HepG2 (cell line): ENCODE results near the gene CCDC142. TPM values are rescaled to one million over a fixed set of nuclear protein-coding genes. Genes with fewer than 3 reads are reported as not detected.

ENCODE experiments used
- ARNT ChIP-seq: fragments of 450-650 bp; IDR thresholded peaks from 2 replicates; pipeline ENCODE4 v1.6.1; 2017
- CSRNP2 ChIP-seq: sonication (generic); formaldehyde crosslinking; conservative IDR thresholded peaks from 2 replicates; pipeline ENCODE4 v1.8.0; 2022; ENCODE audit warnings: low read depth, missing genetic modification reagents
- HMG20B ChIP-seq: conservative IDR thresholded peaks from 2 replicates; pipeline ENCODE4 v1.6.1; 2016; ENCODE audit warnings: missing genetic modification reagents, missing compliant biosample characterization
- KDM5A ChIP-seq: fragments of 200-600 bp; sonication (generic); IDR thresholded peaks from 2 replicates; pipeline ENCODE4 v1.7.0; 2018; ENCODE audit warnings: antibody characterized with exemption, mild to moderate bottlenecking, low read length, borderline replicate concordance
- NCOR1 ChIP-seq: fragments of 200-600 bp; sonication (generic); IDR thresholded peaks from 2 replicates; pipeline ENCODE4 v1.7.0; 2017; ENCODE audit warnings: antibody characterized with exemption, low read length, borderline replicate concordance
- NONO ChIP-seq, 2 experiments: fragments of 450-650 bp in 1 of 2; sonication (generic) in 1 of 2; formaldehyde crosslinking in 1 of 2; IDR thresholded peaks in 1 of 2; conservative IDR thresholded peaks in 1 of 2; 2 replicates each; pipeline versions ENCODE4 v1.6.1 to v1.8.0; 2017 to 2022; ENCODE audit warnings: mild to moderate bottlenecking in 1 of 2, missing genetic modification reagents in 1 of 2, moderate library complexity in 1 of 2
- SP140L ChIP-seq: sonication (generic); formaldehyde crosslinking; IDR thresholded peaks from 2 replicates; pipeline ENCODE4 v1.4.0; 2020; ENCODE audit warnings: missing genetic modification reagents, borderline replicate concordance
- ZBTB40 ChIP-seq, 2 experiments: fragments of 450-650 bp in 1 of 2; sonication (generic) in 1 of 2; formaldehyde crosslinking in 1 of 2; IDR thresholded peaks; 2 replicates each; pipeline versions ENCODE4 v1.6.1 to v1.8.0; 2016 to 2022; ENCODE audit warnings: antibody characterized with exemption in 1 of 2, mild to moderate bottlenecking in 1 of 2, missing genetic modification reagents in 1 of 2
- ZBTB7B ChIP-seq: sonication (generic); formaldehyde crosslinking; IDR thresholded peaks from 2 replicates; pipeline ENCODE4 v1.4.0; 2020; ENCODE audit warnings: missing genetic modification reagents
- ZNF354B ChIP-seq: sonication (generic); formaldehyde crosslinking; IDR thresholded peaks from 2 replicates; pipeline ENCODE4 v1.8.0; 2022; ENCODE audit warnings: mild to moderate bottlenecking, missing genetic modification reagents
- ZNF552 ChIP-seq: sonication (generic); formaldehyde crosslinking; IDR thresholded peaks from 2 replicates; pipeline ENCODE4 v1.9.0; 2022; ENCODE audit warnings: missing genetic modification reagents, mild to moderate bottlenecking, borderline replicate concordance
- ZNF768 ChIP-seq: sonication (generic); formaldehyde crosslinking; IDR thresholded peaks from 2 replicates; pipeline ENCODE4 v1.4.0; 2020; ENCODE audit warnings: missing genetic modification reagents
- ZSCAN31 ChIP-seq: sonication (generic); formaldehyde crosslinking; IDR thresholded peaks from 2 replicates; pipeline ENCODE4 v1.5.0; 2020; ENCODE audit warnings: low read depth, mild to moderate bottlenecking, missing genetic modification reagents
- polyA plus RNA-seq, 8 experiments: library from polyadenylated mRNA; depleted of rRNA in 3 of 8; stranded (reverse) in 7 of 8; unstranded in 1 of 8; fragments of >200 nt; fragmentation: Illumina TruSeq in 4 of 8; extraction: Trizol in 4 of 8; gene quantifications; 2 replicates each; pipeline versions ENCODE4 v1.2.1 to v1.2.3, GENCODE V29; 2011 to 2016; ENCODE audit warnings: low read depth in 4 of 8, missing spikeins in 1 of 8, mixed read lengths in 1 of 8; ENCODE audit not compliant: insufficient read depth in 1 of 8
- total RNA-seq, 5 experiments: library from RNA; depleted of rRNA; stranded (reverse); fragments of >200 nt; fragmentation: Illumina TruSeq; extraction: Trizol; gene quantifications; 2 replicates each; pipeline ENCODE4 v1.2.3, GENCODE V29; 2016; ENCODE audit warnings: low read depth in 1 of 5
- TF ChIP-seq, protein P1 (sequence below): sonication (generic); formaldehyde crosslinking; IDR thresholded peaks from 2 replicates; pipeline ENCODE4; 2020; ENCODE audit warnings: missing genetic modification reagents, mild to moderate bottlenecking, borderline replicate concordance

Gene CCDC142
- total and polyA plus RNA-seq, 2 of the 13 experiments (the other 11 are each of a cell fraction or from before 2014, with no cell fraction given), result 14.7 to 30.4 TPM

GRCh38 chr2:74472086-74472944, 10.5 kb downstream of the CCDC142 start, which contains the start of gene MRPL53 (continued):
- TF ChIP-seq, protein P1, sequence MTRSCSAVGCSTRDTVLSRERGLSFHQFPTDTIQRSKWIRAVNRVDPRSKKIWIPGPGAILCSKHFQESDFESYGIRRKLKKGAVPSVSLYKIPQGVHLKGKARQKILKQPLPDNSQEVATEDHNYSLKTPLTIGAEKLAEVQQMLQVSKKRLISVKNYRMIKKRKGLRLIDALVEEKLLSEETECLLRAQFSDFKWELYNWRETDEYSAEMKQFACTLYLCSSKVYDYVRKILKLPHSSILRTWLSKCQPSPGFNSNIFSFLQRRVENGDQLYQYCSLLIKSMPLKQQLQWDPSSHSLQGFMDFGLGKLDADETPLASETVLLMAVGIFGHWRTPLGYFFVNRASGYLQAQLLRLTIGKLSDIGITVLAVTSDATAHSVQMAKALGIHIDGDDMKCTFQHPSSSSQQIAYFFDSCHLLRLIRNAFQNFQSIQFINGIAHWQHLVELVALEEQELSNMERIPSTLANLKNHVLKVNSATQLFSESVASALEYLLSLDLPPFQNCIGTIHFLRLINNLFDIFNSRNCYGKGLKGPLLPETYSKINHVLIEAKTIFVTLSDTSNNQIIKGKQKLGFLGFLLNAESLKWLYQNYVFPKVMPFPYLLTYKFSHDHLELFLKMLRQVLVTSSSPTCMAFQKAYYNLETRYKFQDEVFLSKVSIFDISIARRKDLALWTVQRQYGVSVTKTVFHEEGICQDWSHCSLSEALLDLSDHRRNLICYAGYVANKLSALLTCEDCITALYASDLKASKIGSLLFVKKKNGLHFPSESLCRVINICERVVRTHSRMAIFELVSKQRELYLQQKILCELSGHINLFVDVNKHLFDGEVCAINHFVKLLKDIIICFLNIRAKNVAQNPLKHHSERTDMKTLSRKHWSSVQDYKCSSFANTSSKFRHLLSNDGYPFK (CRISPR knock-in tag), result peak; percentile 96
- TF ChIP-seq CSRNP2 (CRISPR knock-in tag), result no peak; the same call in 1 of the 2 replicates
- TF ChIP-seq ZBTB40 (IDR thresholded peaks at IDR 0.05), result peak; percentile 95
- TF ChIP-seq ZBTB40 (CRISPR knock-in tag; IDR thresholded peaks at IDR 0.05), result peak; percentile 89
- TF ChIP-seq SP140L, result no peak
- TF ChIP-seq ZSCAN31 (CRISPR knock-in tag), result peak; percentile 99
- TF ChIP-seq HMG20B (CRISPR knock-in tag), result peak; percentile 28; the same call in 1 of the 2 replicates
- TF ChIP-seq KDM5A, result peak; percentile 99
- TF ChIP-seq NONO (IDR thresholded peaks at IDR 0.05), result no peak
- peak; percentile 100 for TF ChIP-seq NONO (CRISPR knock-in tag; conservative IDR thresholded peaks at IDR 0.05)
- TF ChIP-seq ZBTB7B (CRISPR knock-in tag), result peak; percentile 75; the same call in 1 of the 2 replicates
- peak; percentile 62; the same call in 1 of the 2 replicates for TF ChIP-seq NCOR1
- peak; percentile 85; the same call in 1 of the 2 replicates for TF ChIP-seq ZNF552
- no peak; the same call in 1 of the 2 replicates for TF ChIP-seq ZNF768 (CRISPR knock-in tag)
- peak; percentile 57; the same call in 1 of the 2 replicates for TF ChIP-seq ZNF354B (CRISPR knock-in tag)
- no peak for TF ChIP-seq ARNT
